NCI-H2196 treated with DMSO at 0.1 percent for 48 hours (cell line): ENCODE results near the gene INKA2.

Source experiments
- DNase-seq: peaks from one replicate; lab custom pipeline; 2025; ENCODE audit not compliant: unreplicated experiment; lab: John Stamatoyannopoulos, UW

The INKA2 gene

DNA sequence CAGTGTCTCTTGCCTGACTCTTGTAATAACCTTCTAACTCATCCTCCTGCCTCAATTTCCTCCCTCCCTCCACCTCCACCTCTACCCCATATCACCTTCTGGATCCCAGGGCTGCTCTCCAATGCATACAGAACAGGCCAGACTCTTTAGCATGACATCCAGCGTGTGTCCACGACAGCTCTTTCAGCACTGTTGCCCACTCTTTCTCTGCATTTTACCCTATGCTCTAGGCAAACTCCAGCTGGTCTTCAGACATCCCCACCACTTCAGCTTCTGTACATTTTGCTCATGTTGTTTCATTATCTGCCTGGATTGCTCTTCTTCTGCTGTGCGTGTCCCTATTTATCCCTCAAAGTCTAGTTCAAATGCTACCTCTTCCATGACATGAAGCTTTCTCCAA, 4.8 kb downstream of the INKA2 start:
- DNase-seq: no peak

DNA sequence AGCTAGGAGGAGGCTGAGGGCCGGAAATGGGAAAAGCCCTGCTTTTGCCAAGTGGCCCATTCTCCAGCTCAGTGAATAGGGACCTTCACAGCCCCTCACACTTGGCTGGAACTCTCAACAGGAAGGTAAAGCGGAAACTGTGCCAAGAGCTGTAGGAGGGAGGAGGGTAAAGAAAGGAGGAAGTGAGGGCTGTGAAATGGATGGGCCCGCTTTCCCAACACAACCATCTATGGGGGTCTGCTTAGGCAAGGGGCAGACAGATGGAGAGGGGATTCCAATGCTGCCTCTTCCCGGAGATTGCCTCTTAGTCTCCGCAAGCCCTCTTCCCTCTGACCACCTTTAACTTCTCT, 5.2 kb downstream of the INKA2 start:
- DNase-seq: no peak

DNA sequence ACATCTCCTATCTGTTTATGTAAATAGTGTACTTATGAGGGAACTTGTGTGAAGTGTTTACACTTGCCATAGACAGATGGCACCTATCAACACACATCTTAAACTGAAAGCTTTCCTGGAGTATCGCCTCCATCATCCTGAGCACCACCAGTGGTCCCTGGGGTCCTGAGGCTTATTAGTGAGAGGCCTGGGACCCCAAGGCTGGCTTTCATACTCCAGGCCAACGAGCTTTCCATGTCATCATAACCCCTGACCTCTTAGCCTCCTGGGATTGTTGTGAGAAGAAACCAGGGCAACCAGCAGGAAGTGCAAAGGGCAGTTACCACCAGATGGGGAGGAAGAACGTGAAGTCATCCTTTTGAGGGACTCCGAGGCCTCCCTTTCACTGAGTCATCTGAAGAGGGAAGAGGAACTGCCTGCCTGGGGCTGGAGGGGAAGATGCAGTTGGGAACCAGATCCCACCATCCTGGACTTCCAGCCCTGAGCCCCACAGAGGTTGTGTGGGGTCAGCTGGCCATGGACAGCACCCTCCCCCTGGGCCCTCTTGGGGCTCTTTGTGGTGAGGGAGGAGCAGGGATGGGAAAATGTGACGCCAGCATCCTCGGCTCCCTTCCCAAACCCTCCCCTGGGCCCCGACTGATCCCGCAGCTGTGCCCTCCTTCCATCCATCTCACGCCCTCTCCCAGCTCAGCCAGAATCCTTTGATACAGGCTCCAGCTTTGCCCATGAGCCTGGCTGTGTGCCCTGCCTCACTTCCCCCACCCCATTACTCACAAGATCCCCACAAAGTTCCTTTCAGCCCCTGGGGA, 5.8 kb downstream of the INKA2 start:
- DNase-seq: no peak

DNA sequence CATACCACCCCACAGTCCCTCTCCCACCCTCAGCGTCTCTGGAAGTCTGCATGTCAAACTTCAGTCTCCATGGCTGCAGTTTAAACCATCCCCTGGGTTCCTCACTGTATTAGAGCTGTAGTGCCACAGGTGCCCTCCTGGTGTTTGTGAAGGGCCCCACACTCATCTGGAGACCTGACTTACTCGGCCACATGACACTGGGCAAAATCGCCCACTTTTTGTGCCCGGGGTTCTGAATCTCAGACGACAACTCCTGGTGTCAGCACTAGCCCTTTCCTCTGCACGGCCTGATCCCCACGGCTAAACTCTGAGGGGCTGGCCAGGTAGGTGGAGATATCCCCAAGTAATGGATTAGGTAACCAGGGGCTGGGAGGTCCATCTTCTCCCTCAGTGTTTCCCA, 6.5 kb downstream of the INKA2 start:
- DNase-seq: no peak

DNA sequence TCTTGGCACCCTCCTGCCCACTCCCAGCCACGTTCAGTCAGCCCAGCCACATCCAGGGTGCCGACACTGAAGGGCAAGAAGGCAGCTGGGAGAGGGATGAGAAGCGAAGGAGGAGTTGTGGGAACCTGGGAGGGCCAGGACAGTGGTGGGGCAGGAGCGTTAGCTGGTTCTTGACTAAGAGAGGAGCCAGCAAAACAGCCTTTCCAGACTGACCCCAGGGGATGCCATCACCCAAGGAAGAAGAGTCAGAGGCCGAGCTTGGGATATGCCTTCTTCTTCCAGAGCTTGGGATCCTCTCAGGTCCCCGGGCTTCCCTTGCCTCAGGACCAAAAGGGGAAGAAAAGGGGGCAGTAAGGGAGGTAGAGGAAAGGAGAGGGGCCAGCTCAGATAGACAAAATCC, 7.2 kb downstream of the INKA2 start:
- DNase-seq: no peak

DNA sequence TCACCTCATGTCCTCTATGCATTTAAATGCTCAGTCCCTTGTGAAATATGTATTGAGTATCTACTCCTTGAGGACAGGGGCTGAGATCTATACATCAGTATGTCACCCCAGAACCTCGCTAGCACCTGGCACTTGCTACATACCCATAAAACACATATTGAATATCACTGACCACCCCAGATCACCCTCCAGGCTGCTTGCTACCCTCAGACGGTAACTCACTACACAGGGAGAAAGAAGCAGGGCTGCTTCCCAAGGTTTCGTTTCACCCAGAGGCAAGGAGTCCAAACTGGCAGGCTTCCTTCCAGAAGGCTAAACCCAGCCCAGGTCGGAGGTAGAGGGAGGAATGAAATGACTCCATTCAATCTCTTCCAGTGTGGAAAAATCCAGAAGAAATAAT, 8.5 kb downstream of the INKA2 start:
- no peak for DNase-seq

DNA sequence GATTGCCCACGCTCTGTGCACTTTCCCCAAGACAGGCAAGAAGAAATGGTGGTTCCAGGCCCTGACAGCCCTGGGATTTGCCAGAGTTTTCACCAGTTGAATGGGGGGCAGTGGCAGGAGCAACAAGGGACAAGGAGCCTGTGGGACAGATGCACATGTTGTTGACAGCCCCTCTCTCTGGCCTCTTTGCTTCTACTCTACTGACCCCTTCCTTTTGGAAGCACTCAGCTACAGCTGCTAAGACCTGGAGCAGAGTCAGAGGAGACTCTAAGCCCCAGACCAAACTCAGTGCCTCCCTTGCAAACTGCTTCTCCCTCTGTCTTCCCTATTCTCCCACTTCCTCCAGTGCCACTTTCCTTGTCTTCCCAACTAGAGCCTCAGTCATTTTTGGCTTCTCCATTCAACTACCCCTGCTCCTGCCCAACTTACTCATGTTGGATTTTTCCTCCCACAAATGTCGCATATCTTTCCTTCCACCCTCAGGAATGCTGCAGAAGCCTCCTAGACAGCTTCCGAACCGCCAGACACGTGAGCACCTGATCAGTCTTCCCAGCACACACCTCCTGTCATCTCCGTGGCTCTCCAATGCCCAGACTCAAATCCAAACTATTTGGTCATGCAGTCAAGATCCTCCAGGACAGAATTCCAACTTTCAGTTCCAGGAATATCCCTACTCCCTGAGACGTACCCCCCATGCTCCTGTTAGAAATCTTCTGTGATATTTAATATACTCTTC, 9.1 kb downstream of the INKA2 start:
- DNase-seq: no peak

DNA sequence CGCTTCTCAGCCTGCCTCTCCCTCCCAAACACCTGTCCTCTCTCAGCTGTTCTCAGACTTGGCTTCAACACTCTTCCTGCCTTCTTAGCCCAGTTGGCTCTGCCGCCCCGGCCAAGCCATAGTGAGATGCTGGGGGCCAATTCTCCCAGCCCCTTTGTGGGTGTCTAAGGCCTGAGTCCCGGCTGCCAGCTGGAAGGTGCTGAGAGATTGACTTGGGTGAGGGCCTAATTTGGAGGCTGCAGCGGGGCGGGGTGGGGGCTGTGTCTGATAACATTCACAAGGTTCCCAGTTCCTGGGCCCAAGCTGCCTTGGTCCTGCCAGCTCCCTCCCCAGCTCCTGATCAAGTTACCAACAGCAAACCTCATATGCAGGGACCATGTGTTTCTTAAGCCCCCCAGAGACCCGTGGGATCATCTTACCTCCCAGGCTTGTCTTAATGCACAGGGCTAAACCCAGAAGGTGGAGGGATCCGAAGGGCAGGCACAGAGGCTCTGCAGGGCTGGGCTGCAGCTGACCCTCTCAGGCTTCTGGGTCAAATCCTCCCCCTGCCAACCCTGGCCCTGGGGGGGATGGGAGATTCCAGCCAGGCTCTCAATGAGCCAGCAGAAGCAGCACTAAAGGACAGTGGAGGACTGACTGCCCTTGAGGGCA, 9.8 kb downstream of the INKA2 start:
- no peak for DNase-seq

DNA sequence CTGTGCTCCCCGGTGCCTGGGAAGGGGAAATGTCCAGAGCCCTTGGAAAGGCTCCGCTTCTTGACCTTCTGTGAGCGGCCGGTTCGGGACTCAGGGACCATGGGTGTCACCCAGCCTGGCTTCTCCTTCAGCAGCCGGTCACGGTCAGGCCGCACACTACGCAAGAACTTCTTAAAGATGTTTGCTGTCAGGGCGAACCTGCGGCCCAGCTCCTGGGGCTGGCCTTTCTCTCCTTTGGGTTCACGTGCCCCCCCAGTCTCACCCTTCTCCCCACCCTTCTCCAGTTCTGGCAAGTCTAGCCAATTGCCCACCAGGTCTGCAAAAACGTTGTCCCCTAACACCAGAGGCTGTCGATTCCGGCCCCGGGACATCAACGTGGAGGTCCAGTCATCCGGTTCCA, 12.1 kb downstream of the INKA2 start:
- no peak for DNase-seq

DNA sequence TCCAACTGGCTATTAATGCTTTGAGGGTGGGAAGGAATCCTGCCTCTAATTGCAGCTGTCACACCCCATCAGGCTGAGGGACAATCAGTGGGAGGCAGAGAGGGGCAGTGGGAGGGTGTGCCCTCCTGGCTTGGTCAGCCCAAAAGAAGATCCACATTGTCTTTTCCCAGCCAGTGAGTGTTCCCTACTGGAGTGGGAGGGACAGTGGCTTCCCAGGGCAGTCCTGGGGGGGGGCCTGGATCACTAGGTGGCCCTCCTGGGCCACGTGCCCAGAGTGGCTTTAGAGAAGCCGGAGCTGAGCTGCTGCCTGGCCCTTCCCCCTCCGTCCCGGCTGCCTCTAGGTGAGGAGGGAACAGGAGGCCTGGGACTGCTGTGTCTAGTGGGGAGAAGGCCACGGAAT, 14.0 kb downstream of the INKA2 start:
- DNase-seq: no peak

DNA sequence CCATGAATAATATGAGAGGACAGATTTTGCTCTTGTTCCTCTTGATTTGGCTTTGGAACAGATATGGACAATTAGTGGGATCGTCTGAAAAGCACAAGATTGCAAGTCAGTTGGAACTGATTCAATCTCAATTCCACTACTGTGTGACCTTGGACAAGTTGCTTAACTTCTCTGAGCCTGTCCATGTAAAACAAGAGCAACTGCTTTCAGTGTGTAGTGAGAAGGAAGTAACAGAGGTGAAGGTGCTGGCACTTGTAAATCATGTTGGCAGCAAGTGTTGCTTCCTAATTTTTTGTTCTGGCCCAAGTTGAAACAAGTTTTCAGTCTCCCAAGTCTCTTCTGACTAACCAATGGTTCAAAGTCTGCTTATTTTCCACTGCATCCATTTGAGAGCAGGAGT, 15.3 kb downstream of the INKA2 start:
- DNase-seq: no peak

DNA sequence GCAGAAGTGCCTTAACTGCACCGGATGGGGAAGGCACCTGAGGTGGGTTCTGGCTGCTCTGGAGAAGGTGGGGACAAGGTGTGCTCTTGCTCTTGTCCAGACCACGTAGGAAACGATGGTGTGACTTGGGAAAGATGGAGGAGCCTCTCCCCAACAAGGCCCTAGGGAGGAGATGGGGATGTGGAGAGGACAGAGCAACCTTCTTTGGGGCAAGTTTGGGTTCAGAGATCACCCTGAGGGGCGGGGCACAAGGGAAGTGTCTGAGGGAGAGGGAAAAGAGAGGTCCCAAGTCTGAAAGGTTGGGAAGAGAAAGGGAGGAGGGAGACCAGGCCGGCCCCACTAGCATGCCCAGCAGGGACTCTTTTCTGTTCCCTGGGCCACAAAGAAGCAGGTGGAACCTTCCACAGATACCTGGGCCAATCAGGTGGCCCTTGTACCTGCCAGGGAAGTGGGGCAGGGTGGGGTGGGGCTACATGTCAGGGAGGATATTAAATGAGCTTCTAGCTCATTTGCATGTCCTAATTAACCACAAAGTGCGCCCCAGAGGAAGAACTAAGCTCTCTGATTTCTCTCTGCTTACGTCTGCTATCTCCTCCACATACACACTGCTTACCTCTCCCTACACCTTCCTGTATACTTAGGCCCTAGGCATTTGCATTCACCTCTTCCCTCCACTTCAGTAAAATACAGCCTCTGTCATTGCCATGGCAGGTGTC, 15.9 kb downstream of the INKA2 start:
- DNase-seq: no peak

DNA sequence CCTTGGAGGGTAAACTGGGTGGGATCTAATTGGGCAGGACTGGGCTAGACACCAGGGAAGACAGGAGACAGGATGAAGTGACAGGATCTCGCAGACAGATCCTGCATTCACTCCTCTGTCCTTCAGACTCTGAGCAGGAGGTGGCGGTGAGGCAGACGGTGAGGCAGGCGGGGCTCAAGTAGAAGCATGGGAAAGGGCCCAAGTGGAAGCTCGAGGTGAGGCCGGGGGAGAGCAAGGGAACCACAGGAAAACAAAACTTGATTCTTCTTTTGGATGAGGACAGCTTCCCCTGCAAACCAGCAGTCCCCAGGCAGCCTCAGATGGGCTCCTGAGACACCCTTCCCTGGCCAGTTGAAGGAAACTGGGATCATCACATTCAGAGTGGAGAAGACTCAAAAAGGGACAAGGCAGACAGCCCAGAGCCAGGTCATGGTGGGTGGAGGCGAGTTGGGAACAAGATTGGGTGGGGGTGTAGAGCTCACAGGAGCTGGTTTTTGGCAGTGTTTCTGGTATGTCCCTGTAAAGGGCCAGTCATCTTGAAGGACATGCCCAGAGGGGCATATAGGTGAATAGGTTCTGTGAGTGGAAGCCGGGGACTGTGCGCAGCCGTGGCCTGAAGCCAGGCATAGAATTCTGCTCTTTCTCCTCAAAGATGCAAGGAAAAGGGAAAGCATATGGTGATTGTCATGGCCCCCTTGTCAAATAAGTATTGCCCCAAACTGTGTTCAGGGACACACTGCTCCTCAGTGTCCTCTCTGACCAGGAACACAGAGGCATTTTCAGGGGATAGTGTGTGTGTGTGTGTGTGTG, 18.0 kb downstream of the INKA2 start:
- no peak for DNase-seq

DNA sequence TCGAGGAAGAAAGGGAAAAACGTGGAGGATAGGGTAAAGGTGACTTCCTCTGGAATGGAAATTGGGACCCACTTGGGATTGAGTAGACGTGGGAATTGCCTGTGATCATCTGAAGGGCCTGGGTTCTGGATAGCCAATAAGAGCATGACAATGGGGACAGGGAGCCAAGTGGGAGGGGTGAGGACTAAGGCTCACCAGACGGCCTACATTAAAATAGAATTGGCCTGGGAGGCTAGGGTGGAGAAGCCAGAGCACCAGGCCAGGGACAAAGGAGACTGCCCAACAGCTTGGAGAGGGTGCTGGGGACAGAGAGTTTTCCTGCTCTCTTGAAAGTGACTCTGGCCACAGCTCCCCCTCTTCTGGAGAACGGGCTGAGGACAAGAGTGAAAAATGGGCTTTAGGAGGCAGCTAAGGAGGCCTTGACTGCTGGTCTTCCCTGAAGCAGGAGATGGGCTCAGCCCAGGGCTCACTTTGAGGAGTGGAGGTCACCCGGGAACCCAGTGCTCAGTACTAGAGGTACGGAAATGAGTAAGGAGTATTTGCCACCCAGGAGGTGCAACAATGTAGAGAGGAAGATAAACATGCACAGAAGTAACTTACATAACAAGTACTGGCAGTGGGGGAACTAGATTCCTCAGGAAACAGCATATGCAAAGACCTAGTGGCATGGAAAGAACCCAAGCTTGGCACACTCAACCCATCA, 18.8 kb downstream of the INKA2 start:
- no peak for DNase-seq

DNA sequence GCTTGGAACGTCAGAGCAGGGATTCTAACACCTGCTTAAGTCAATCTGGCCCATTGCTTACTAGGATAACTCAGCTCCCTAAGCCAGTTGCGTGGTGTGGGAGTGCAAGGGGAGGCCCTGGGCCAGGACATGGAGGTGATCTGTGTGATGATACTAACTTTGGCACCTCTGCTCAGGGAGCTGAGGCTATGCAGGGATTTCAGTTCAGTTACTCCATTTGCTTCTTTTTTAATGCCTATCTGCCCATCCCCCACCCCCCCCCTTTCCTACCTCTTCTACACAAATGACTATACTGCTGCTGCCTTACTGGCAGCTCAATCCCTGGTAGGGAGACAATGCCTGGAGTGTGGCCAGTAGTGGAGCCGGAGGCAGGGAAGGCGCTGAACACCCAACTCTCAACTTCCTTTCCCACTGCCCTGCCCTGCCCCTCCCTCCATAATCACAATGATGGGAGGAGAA, 19.5 kb downstream of the INKA2 start:
- DNase-seq: no peak

DNA sequence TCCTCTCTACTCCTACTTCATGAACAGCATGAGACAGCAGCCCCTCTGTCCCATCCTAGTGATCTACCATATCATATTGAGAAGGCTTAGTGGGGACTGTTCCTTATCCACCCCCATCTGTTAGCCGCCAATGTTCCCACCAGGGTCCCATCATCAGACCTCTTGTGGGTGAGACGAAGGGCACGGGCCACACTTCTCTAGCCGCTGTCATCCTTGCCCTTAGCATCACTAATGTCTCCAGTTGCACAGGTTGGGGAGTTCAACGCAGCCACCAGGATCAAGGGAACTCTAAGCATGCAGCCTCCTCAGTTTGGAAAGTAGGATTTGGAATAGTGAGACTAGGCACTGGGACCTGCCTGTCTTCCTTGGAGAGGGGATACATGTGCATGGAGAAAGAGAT, 20.1 kb downstream of the INKA2 start:
- DNase-seq: no peak

DNA sequence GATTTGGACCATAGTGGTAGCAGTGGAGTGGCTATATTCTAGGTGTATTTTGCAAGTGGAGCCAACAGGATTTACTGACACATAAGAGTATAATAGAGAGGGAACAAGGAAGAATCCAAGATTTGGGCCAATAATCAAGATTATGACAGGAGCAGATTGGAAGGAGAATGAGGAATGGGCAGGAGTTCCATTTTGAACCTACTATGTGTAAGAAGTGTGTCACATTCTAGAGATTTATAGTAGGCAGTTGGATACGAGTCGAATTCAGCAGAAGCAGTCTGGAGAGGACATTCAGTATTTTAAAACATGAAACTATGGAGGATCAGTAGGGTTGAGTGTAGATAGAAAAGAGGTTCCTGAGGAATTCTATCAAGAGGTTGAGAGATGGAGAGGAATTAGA, 21.7 kb downstream of the INKA2 start:
- DNase-seq: no peak

DNA sequence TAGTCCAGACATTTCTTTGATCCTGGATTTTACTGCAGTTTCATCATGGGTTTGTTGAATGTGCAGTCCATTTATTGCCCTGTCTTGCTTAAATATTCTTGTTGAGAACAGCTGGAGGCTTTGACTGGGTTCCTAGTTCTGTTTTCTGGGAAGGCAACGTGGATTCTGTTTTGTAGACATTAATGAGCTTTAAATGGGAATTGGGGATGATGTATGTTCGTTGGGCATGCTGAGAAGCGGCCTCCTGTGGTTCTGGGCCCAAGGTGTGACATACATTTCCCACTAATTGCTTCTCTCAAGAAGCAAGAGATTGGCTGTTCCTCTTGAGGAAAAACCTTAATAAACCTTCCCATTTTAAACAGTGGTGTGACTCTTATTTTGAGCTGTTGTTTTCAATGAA, 22.9 kb downstream of the INKA2 start:
- no peak for DNase-seq

DNA sequence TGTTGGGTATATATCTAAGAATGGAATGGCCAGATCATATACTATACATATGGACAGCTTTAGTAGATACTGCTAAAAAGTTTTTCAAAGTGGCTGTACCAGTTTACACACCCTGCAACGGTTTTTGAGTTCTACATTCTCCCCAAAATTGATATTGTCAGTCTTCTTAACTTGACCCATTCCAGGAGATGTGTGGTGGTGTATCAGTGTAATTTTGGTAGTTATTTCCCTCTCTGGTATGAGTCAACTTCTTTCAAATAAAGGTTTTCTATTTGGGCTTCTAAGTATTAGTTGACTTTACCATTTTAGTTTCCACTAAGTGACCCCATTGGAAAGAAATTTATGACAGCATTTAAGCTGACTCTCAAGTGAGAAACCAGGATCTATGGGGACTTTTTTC, 29.2 kb downstream of the INKA2 start:
- no peak for DNase-seq

DNA sequence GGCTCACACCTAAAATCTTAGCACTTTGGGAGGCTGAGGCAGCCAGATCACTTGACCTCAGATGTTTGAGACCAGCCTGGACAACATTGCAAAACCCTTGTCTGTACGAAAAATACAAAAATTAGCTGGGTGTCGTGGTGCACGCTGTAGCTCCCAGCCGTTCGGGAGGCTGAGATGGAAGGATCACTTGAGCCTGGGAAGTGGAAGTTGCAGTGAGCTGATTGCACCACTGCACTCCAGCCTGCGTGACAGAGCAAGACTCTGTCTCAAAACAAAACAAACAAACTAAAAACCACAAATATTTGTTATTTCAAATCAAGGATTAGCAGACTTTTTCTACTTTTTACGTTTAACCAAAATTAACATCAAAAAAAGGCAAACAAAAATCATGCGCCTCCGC, 31.3 kb downstream of the INKA2 start:
- no peak for DNase-seq
